Vagina (tissue), 2 donors: Measurements from ENCODE around the gene PIKFYVE.

Experiments used
- POLR2A ChIP-seq, 2 donors: fragments of 450-650 bp; IDR thresholded peaks; one replicate each; pipeline ENCODE4 v1.6.1; 2017; ENCODE audit warnings: antibody characterized with exemption in 2 of 2, mild to moderate bottlenecking in 2 of 2, moderate library complexity in 2 of 2
- POLR2AphosphoS5 ChIP-seq, 2 donors: sonication (generic); formaldehyde crosslinking; IDR thresholded peaks; one replicate each; pipeline ENCODE4 v1.9.0; 2017; ENCODE audit warnings: antibody characterized with exemption in 2 of 2, mild to moderate bottlenecking in 2 of 2, low read depth in 1 of 2; ENCODE audit not compliant: insufficient read depth in 1 of 2
- TF ChIP-seq, protein P1 (sequence below), 3 experiments: fragments of 450-650 bp in 2 of 3; fragments of 200-600 bp in 1 of 3; sonication (generic) in 1 of 3; IDR thresholded peaks; one replicate each; pipeline ENCODE4 v1.5.1; 2017 to 2019; ENCODE audit warnings: antibody characterized with exemption in 3 of 3, mild to moderate bottlenecking in 2 of 3, moderate library complexity in 2 of 3

DNA sequence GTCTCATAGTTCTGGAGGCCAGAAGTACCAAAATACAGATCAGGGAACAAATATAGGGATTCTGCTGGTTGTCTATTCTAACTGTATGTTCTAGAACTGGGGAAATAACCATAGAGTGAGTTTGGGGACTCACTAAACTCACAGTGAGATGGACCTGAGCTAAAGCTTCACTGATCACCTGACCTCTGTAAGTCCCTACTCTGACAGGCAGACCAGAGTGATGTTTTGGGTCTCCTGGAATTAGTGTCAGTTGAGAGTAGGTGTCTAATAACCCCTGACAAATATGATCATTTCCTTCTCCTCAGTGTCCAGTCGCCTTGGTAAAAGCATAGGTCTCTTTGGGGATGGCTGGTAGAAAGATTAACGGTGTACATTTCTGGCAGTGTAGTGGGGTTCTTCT lies 14.2 kb downstream of the PIKFYVE start:
- TF ChIP-seq, protein P1, sequence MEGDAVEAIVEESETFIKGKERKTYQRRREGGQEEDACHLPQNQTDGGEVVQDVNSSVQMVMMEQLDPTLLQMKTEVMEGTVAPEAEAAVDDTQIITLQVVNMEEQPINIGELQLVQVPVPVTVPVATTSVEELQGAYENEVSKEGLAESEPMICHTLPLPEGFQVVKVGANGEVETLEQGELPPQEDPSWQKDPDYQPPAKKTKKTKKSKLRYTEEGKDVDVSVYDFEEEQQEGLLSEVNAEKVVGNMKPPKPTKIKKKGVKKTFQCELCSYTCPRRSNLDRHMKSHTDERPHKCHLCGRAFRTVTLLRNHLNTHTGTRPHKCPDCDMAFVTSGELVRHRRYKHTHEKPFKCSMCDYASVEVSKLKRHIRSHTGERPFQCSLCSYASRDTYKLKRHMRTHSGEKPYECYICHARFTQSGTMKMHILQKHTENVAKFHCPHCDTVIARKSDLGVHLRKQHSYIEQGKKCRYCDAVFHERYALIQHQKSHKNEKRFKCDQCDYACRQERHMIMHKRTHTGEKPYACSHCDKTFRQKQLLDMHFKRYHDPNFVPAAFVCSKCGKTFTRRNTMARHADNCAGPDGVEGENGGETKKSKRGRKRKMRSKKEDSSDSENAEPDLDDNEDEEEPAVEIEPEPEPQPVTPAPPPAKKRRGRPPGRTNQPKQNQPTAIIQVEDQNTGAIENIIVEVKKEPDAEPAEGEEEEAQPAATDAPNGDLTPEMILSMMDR (IDR thresholded peaks at IDR 0.05), result no peak
- TF ChIP-seq POLR2AphosphoS5 (IDR thresholded peaks at IDR 0.05; ENCODE audit: insufficient read depth in 1 of 2, low read depth in 1 of 2), result no peak
- no peak for TF ChIP-seq POLR2A (IDR thresholded peaks at IDR 0.05)
